Natural killer cell (primary cell): ENCODE results near the gene OLFML2A. TPM values are rescaled to one million over a fixed set of nuclear protein-coding genes. Genes with fewer than 3 reads are reported as not detected.
"Not testable (repeated sequence)": the region's sequence is repeated elsewhere in the genome, so short reads cannot be mapped to it uniquely, and the experiment has no call there.

ENCODE experiments used
- ATAC-seq, 3 donors: fragments of 150-1000 bp in 2 of 3; fragments of 200-7000 bp in 1 of 3; cut with Tn5 transposase; 1 replicate in 1 of 3; 2 replicates in 2 of 3; pipeline ENCODE4 v1.10.0; 2021; ENCODE audit warnings: mild to moderate bottlenecking in 2 of 3, moderate library complexity in 2 of 3
- DNase-seq, 2 donors: peaks; one replicate each; pipeline versions ENCODE4 v3.0.0 to v3.0.0-alpha.2; 2013 to 2021; ENCODE audit warnings: mixed read lengths in 1 of 2
- H3K27ac ChIP-seq: one replicate; pipeline ENCODE4 v1.5.1; 2013; ENCODE audit warnings: mild to moderate bottlenecking, low read length
- H3K27me3 ChIP-seq: one replicate; pipeline ENCODE4 v1.6.1; 2013; ENCODE audit warnings: low read length; ENCODE audit not compliant: control insufficient read depth, insufficient read depth
- H3K36me3 ChIP-seq: one replicate; pipeline ENCODE4 v1.6.1; 2013; ENCODE audit warnings: low read length; ENCODE audit not compliant: control insufficient read depth, insufficient read depth
- H3K4me1 ChIP-seq: one replicate; pipeline ENCODE4 v1.6.1; 2013; ENCODE audit warnings: low read length; ENCODE audit not compliant: control insufficient read depth, insufficient read depth
- H3K4me3 ChIP-seq: one replicate; pipeline ENCODE4 v1.5.1; 2013; ENCODE audit warnings: low read length
- H3K9me3 ChIP-seq: one replicate; pipeline ENCODE4 v1.6.1; 2013; ENCODE audit warnings: low read length; ENCODE audit not compliant: control insufficient read depth, insufficient read depth
- H3K27ac Mint-ChIP-seq, 2 donors: one replicate each; pipeline ENCODE4 v1.8.0; 2022; ENCODE audit warnings: mild to moderate bottlenecking in 2 of 2, mixed read lengths in 2 of 2, moderate library complexity in 1 of 2
- H3K27me3 Mint-ChIP-seq, 2 donors: one replicate each; pipeline ENCODE4 v1.8.0; 2022; ENCODE audit warnings: low read depth in 2 of 2, mixed read lengths in 2 of 2
- H3K36me3 Mint-ChIP-seq: one replicate; pipeline ENCODE4 v1.8.0; 2022; ENCODE audit warnings: mixed read lengths
- H3K4me1 Mint-ChIP-seq, 2 donors: one replicate each; pipeline ENCODE4 v1.8.0; 2022; ENCODE audit warnings: mixed read lengths in 2 of 2
- H3K4me3 Mint-ChIP-seq: one replicate; pipeline ENCODE4 v1.8.0; 2022; ENCODE audit warnings: mild to moderate bottlenecking, moderate library complexity, mixed read lengths
- H3K9me3 Mint-ChIP-seq, 2 donors: one replicate each; pipeline ENCODE4 v1.8.0; 2022; ENCODE audit warnings: mixed read lengths in 2 of 2
- WGBS: methylation state at CpG from one replicate; pipeline ENCODE4 v1.1.7; 2013; ENCODE audit warnings: missing lambda C conversion rate; ENCODE audit not compliant: insufficient coverage; 5-methylcytosine and 5-hydroxymethylcytosine counted together
- intact Hi-C: fragments of 100-400 bp; cut with micrococcal nuclease; formaldehyde crosslinking; loops from one replicate; pipeline ENCODE4 v1.14.2; 2022
- total RNA-seq, 4 donors: library from RNA; stranded (reverse); fragments of 120-200 nt in 1 of 4; gene quantifications; one replicate each; pipeline versions ENCODE4 v1.2.3 to v1.2.4, GENCODE V29; 2013 to 2022
- TF ChIP-seq, protein P1 (sequence below): fragments of 200-600 bp; IDR thresholded peaks from one replicate; pipeline ENCODE4 v1.8.0; 2022; ENCODE audit warnings: antibody characterized with exemption

Gene OLFML2A
- total RNA-seq, 3 donors from 2014 or later (not counting 1 experiment from before 2014, with no cell fraction given), result not detected

DNA sequence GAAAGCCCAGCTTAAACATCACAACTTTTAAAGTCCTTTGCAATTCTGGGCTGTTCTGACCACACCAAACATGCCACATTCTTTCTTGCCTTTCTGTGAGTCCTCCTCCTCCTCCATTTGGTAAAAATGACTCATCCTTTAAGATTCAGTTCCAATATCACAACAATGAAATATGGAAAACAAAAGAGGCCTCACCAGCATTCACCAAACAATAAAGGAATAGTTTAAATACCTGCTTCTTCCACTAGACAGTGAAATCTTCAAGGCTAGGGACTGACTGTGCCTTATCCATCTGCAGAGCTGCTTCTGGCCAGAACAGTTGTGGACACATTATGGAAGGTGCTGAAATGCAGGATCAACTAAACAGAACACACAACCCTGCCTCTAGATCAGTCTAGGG is 41.8 kb upstream of the OLFML2A start:
- no peaks in the 10 kb centered on the region for H3K4me1 ChIP-seq
- H3K4me1 Mint-ChIP-seq, result no peaks in the 10 kb centered on the region
- no peaks in the 10 kb centered on the region for H3K27me3 ChIP-seq
- no peaks in the 10 kb centered on the region for H3K36me3 Mint-ChIP-seq
- DNase-seq, result no peak
- no peaks in the 10 kb centered on the region for H3K9me3 Mint-ChIP-seq
- no peaks in the 10 kb centered on the region for H3K9me3 ChIP-seq
- no peak overlapping the region for H3K27ac ChIP-seq
- H3K4me3 Mint-ChIP-seq, result no peak overlapping the region
- peaks cover 0 to 5% of the 10 kb centered on the region in 2 donors for H3K27me3 Mint-ChIP-seq
- TF ChIP-seq, protein P1, sequence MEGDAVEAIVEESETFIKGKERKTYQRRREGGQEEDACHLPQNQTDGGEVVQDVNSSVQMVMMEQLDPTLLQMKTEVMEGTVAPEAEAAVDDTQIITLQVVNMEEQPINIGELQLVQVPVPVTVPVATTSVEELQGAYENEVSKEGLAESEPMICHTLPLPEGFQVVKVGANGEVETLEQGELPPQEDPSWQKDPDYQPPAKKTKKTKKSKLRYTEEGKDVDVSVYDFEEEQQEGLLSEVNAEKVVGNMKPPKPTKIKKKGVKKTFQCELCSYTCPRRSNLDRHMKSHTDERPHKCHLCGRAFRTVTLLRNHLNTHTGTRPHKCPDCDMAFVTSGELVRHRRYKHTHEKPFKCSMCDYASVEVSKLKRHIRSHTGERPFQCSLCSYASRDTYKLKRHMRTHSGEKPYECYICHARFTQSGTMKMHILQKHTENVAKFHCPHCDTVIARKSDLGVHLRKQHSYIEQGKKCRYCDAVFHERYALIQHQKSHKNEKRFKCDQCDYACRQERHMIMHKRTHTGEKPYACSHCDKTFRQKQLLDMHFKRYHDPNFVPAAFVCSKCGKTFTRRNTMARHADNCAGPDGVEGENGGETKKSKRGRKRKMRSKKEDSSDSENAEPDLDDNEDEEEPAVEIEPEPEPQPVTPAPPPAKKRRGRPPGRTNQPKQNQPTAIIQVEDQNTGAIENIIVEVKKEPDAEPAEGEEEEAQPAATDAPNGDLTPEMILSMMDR, result no peak
- intact Hi-C loops, result no loop called here
- H3K36me3 ChIP-seq, result no peaks in the 10 kb centered on the region
- H3K27ac Mint-ChIP-seq, result no peak overlapping the region
- ATAC-seq, result no peak
- no peak overlapping the region for H3K4me3 ChIP-seq

DNA sequence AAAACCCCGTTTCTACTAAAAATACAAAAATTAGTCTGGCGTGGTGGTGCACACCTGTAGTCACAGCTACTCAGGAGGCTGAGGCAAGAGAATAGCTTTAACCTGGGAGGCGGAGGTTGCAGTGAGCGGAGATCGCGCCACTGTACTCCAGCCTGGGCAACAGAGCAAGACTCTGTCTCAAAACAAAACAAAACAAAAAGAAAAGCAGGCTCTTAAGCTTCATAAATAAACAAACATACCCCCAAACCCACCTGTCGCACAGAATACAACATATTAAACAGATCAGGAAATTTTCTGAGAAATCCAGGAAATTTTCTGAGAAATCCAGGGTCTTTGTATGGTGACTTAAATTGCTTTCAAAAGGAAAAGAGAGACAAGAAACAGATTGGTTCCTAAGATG is 38.9 kb upstream of the OLFML2A start:
- ATAC-seq, H3K4me1 ChIP-seq, H3K27me3 ChIP-seq, DNase-seq, H3K27ac Mint-ChIP-seq, H3K27ac ChIP-seq, H3K9me3 ChIP-seq, H3K4me3 ChIP-seq, H3K4me3 Mint-ChIP-seq, H3K36me3 ChIP-seq, H3K27me3 Mint-ChIP-seq, H3K4me1 Mint-ChIP-seq, H3K36me3 Mint-ChIP-seq, H3K9me3 Mint-ChIP-seq, intact Hi-C loops: not testable (repeated sequence)
- WGBS, result 99% methylated on average over 6 of the region's 7 CpGs

DNA sequence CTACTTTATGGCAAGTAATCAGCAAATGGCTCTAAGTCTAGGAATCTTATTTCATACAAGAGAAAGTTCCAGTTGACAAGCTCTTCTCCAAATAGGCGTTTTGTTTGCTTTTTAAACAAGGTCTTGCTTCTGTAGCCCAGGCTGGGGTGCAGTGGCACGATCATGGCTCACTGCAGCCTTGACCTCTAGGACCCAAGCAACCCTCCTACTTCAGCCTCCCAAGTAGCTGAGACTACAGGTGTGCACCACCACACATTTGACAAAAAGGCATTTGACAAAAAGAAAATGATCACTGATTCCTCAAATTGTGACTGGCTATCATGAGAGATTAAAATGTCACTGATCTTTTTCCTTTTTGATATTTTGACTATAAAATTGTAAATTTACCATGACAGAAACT is 37.6 kb upstream of the OLFML2A start:
- no peaks in the 10 kb centered on the region for H3K4me1 Mint-ChIP-seq

DNA sequence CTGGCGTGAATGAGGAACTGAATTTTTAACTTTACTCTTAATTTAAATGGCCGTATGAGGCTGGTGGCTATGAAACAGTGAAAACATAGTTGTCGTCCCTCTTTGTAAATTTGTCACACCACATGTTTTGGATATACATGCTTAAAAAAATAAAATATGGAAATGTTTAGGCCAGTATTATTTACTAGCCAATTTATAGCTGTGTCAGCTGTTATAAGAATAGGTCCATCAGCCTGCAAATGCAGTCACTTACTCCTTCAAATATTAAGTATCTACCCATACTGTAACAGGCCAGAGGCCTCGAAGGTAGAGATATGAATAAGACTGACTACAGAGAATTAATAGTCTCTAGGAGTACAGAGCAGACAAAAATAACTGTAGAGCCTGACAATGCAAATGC is 35.8 kb upstream of the OLFML2A start:
- DNase-seq, result no peak
- no peak for ATAC-seq
- Histone ChIP-seq H3K27ac (no peak overlapping the region), H3K4me3 (no peak overlapping the region), H3K4me1 (no peaks in the 10 kb centered on the region), H3K36me3 (no peaks in the 10 kb centered on the region), H3K27me3 (no peaks in the 10 kb centered on the region), H3K9me3 (no peaks in the 10 kb centered on the region)
- no peak overlapping the region for H3K27ac Mint-ChIP-seq
- TF ChIP-seq, protein P1, result no peak
- H3K36me3 Mint-ChIP-seq, result no peaks in the 10 kb centered on the region
- no peak overlapping the region for H3K4me3 Mint-ChIP-seq
- H3K4me1 Mint-ChIP-seq, result no peaks in the 10 kb centered on the region
- 96% methylated on average over 3 of the region's 4 CpGs for WGBS
- H3K9me3 Mint-ChIP-seq, result no peaks in the 10 kb centered on the region
- peaks cover 0 to 8% of the 10 kb centered on the region in 2 donors for H3K27me3 Mint-ChIP-seq
- intact Hi-C loops, result no loop called here

More for the DNA sequence above, 37.6 kb upstream of the OLFML2A start:
- H3K9me3 Mint-ChIP-seq, result no peaks in the 10 kb centered on the region
- no peak overlapping the region for H3K4me3 Mint-ChIP-seq
- no peak overlapping the region for H3K4me3 ChIP-seq
- WGBS, result 88% methylated on average over 2 of the region's 2 CpGs
- peaks cover 3 to 8% of the 10 kb centered on the region in 2 donors for H3K27me3 Mint-ChIP-seq
- H3K27ac Mint-ChIP-seq, result no peak overlapping the region
- H3K27me3 ChIP-seq, result no peaks in the 10 kb centered on the region
- H3K36me3 Mint-ChIP-seq, result no peaks in the 10 kb centered on the region
- intact Hi-C loops, result no loop called here
- ATAC-seq, result no peak
- H3K27ac ChIP-seq, result no peak overlapping the region
- no peaks in the 10 kb centered on the region for H3K4me1 ChIP-seq
- no peaks in the 10 kb centered on the region for H3K9me3 ChIP-seq
- no peak for DNase-seq
- no peaks in the 10 kb centered on the region for H3K36me3 ChIP-seq
- TF ChIP-seq, protein P1, result no peak
